Muscle of leg (tissue), 11 donors: Measurements from ENCODE around the gene LIM2. TPM values are rescaled to one million over a fixed set of nuclear protein-coding genes. Genes with fewer than 3 reads are reported as not detected.
"Not testable (repeated sequence)": the region's sequence is repeated elsewhere in the genome, so short reads cannot be mapped to it uniquely, and the experiment has no call there.

ENCODE experiments used
- DNase-seq: peaks from one replicate; pipeline ENCODE4 v3.0.0; 2013
- H3K27ac ChIP-seq: one replicate; pipeline ENCODE4 v1.5.1; 2013; ENCODE audit warnings: mild to moderate bottlenecking, low read length, control low read depth
- H3K27me3 ChIP-seq: one replicate; pipeline ENCODE4 v1.6.1; 2013; ENCODE audit warnings: low read length; ENCODE audit not compliant: control insufficient read depth, insufficient read depth
- H3K36me3 ChIP-seq: one replicate; pipeline ENCODE4 v1.6.1; 2013; ENCODE audit warnings: low read length; ENCODE audit not compliant: control insufficient read depth, insufficient read depth
- H3K4me1 ChIP-seq: one replicate; pipeline ENCODE4 v1.6.1; 2013; ENCODE audit warnings: low read length; ENCODE audit not compliant: control insufficient read depth, insufficient read depth
- H3K4me3 ChIP-seq: one replicate; pipeline ENCODE4 v1.5.1; 2013; ENCODE audit warnings: low read length, control low read depth
- H3K9me3 ChIP-seq: replicated peaks from 2 replicates; pipeline ENCODE4 v1.6.1; 2013; ENCODE audit warnings: low read depth, low read length; ENCODE audit not compliant: control insufficient read depth
- WGBS: methylation state at CpG from one replicate; pipeline ENCODE4 v1.1.5; 2013; ENCODE audit warnings: missing lambda C conversion rate; ENCODE audit not compliant: insufficient coverage; 5-methylcytosine and 5-hydroxymethylcytosine counted together
- polyA plus RNA-seq, 8 donors: library from polyadenylated mRNA; unstranded; fragments of 120-200 nt; gene quantifications; one replicate each; pipeline versions ENCODE4 v1.2.1 to v1.2.3, GENCODE V29; 2013; ENCODE audit warnings: inconsistent platforms in 1 of 8, low replicate concordance in 1 of 8; ENCODE audit not compliant: insufficient read length in 8 of 8, insufficient read depth in 1 of 8
- total RNA-seq: library from RNA; stranded (reverse); fragments of 120-200 nt; gene quantifications from one replicate; pipeline ENCODE4 v1.2.4, GENCODE V29; 2013

The LIM2 gene
- total and polyA plus RNA-seq, 9 donors: not detected

GRCh38 chr19:51397453-51397852, 9.7 kb upstream of the LIM2 start:
- H3K4me3 ChIP-seq, H3K36me3 ChIP-seq, H3K27me3 ChIP-seq, H3K27ac ChIP-seq, H3K9me3 ChIP-seq, DNase-seq: not testable (repeated sequence)
- 46% methylated on average over 8 of the region's 9 CpGs for WGBS
- H3K4me1 ChIP-seq: peaks cover 11% of the 10 kb centered on the region

- no peaks in the 10 kb centered on the region for H3K27me3 ChIP-seq
- peaks cover 11% of the 10 kb centered on the region for H3K4me1 ChIP-seq
- H3K9me3 ChIP-seq: no peaks in the 10 kb centered on the region
- WGBS: 100% methylated on average over 1 of the region's 2 CpGs
- H3K27ac ChIP-seq: no peak overlapping the region
- no peaks in the 10 kb centered on the region for H3K36me3 ChIP-seq
- DNase-seq: no peak
- H3K4me3 ChIP-seq: no peak overlapping the region
Observed at GRCh38 chr19:51396175-51396574, 8.4 kb upstream of the LIM2 start.

- Histone ChIP-seq H3K27ac (peak overlapping the region; percentile 87), H3K4me3 (peak overlapping the region; percentile 36), H3K27me3 (no peaks in the 10 kb centered on the region), H3K36me3 (no peaks in the 10 kb centered on the region), H3K4me1 (peaks cover 11% of the 10 kb centered on the region), H3K9me3 (no peaks in the 10 kb centered on the region)
- DNase-seq: peak; percentile 100
- WGBS: under 1% methylated on average over 35 of the region's 45 CpGs
Observed at GRCh38 chr19:51394050-51394836, 6.5 kb upstream of the LIM2 start.

GRCh38 chr19:51392701-51393100, 4.9 kb upstream of the LIM2 start:
- no CpG with 5 or more reads among the region's 1 CpG for WGBS
- no peaks in the 10 kb centered on the region for H3K9me3 ChIP-seq
- H3K4me3 ChIP-seq: no peak overlapping the region
- no peak for DNase-seq
- no peak overlapping the region for H3K27ac ChIP-seq
- no peaks in the 10 kb centered on the region for H3K27me3 ChIP-seq
- H3K4me1 ChIP-seq: peaks cover 11% of the 10 kb centered on the region
- H3K36me3 ChIP-seq: no peaks in the 10 kb centered on the region

- Histone ChIP-seq H3K36me3 (no peaks in the 10 kb centered on the region), H3K9me3 (no peaks in the 10 kb centered on the region), H3K4me1 (peaks cover 11% of the 10 kb centered on the region), H3K27me3 (no peaks in the 10 kb centered on the region), H3K4me3 (no peak overlapping the region), H3K27ac (no peak overlapping the region)
- no peak for DNase-seq
- WGBS: 29% methylated on average over 2 of the region's 8 CpGs
Observed at GRCh38 chr19:51391073-51391611, 3.4 kb upstream of the LIM2 start.

GRCh38 chr19:51389143-51389542, 1.4 kb upstream of the LIM2 start:
- 76% methylated on average over 14 of the region's 14 CpGs for WGBS
- Histone ChIP-seq H3K27ac (no peak overlapping the region), H3K9me3 (no peaks in the 10 kb centered on the region), H3K4me3 (no peak overlapping the region), H3K4me1 (peaks cover 4% of the 10 kb centered on the region), H3K36me3 (no peaks in the 10 kb centered on the region), H3K27me3 (no peaks in the 10 kb centered on the region)
- no peak for DNase-seq

GRCh38 chr19:51386882-51387520, 773 bp downstream of the LIM2 start:
- Histone ChIP-seq H3K4me1 (no peaks in the 10 kb centered on the region), H3K9me3 (no peaks in the 10 kb centered on the region), H3K36me3 (no peaks in the 10 kb centered on the region), H3K4me3 (no peak overlapping the region), H3K27me3 (no peaks in the 10 kb centered on the region), H3K27ac (no peak overlapping the region)
- WGBS: 80% methylated on average over 11 of the region's 14 CpGs
- DNase-seq: no peak

- 87% methylated on average over 4 of the region's 4 CpGs for WGBS
- no peaks in the 10 kb centered on the region for H3K36me3 ChIP-seq
- H3K9me3 ChIP-seq: peaks cover 2% of the 10 kb centered on the region
- H3K4me3 ChIP-seq: no peak overlapping the region
- no peaks in the 10 kb centered on the region for H3K27me3 ChIP-seq
- no peak for DNase-seq
- H3K27ac ChIP-seq: no peak overlapping the region
- H3K4me1 ChIP-seq: no peaks in the 10 kb centered on the region
Observed at GRCh38 chr19:51382004-51382403, 5.8 kb downstream of the LIM2 start.

- Histone ChIP-seq H3K27me3 (no peaks in the 10 kb centered on the region), H3K4me3 (no peak overlapping the region), H3K9me3 (peaks cover 2% of the 10 kb centered on the region), H3K4me1 (no peaks in the 10 kb centered on the region), H3K36me3 (no peaks in the 10 kb centered on the region), H3K27ac (no peak overlapping the region)
- no peak for DNase-seq
- WGBS: 95% methylated on average over 9 of the region's 9 CpGs
Observed at GRCh38 chr19:51380379-51380778, 7.4 kb downstream of the LIM2 start.

GRCh38 chr19:51377422-51377821, 10.4 kb downstream of the LIM2 start:
- no peak overlapping the region for H3K4me3 ChIP-seq
- WGBS: no CpG with 5 or more reads among the region's 2 CpGs
- H3K9me3 ChIP-seq: peaks cover 2% of the 10 kb centered on the region
- no peak overlapping the region for H3K27ac ChIP-seq
- no peak for DNase-seq
- no peaks in the 10 kb centered on the region for H3K4me1 ChIP-seq
- no peaks in the 10 kb centered on the region for H3K27me3 ChIP-seq
- no peaks in the 10 kb centered on the region for H3K36me3 ChIP-seq
